CD4-positive, alpha-beta T cell treated with Interleukin-17A for 4 hours (primary cell): ENCODE results near the gene RASIP1.
"Not testable (repeated sequence)": the region's sequence is repeated elsewhere in the genome, so short reads cannot be mapped to it uniquely, and the experiment has no call there.

ENCODE experiments used
- DNase-seq: peaks from one replicate; pipeline ENCODE4 v3.0.0-alpha.2; 2020; ENCODE audit warnings: mixed read lengths

RASIP1 gene, protein sequence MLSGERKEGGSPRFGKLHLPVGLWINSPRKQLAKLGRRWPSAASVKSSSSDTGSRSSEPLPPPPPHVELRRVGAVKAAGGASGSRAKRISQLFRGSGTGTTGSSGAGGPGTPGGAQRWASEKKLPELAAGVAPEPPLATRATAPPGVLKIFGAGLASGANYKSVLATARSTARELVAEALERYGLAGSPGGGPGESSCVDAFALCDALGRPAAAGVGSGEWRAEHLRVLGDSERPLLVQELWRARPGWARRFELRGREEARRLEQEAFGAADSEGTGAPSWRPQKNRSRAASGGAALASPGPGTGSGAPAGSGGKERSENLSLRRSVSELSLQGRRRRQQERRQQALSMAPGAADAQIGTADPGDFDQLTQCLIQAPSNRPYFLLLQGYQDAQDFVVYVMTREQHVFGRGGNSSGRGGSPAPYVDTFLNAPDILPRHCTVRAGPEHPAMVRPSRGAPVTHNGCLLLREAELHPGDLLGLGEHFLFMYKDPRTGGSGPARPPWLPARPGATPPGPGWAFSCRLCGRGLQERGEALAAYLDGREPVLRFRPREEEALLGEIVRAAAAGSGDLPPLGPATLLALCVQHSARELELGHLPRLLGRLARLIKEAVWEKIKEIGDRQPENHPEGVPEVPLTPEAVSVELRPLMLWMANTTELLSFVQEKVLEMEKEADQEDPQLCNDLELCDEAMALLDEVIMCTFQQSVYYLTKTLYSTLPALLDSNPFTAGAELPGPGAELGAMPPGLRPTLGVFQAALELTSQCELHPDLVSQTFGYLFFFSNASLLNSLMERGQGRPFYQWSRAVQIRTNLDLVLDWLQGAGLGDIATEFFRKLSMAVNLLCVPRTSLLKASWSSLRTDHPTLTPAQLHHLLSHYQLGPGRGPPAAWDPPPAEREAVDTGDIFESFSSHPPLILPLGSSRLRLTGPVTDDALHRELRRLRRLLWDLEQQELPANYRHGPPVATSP

DNA sequence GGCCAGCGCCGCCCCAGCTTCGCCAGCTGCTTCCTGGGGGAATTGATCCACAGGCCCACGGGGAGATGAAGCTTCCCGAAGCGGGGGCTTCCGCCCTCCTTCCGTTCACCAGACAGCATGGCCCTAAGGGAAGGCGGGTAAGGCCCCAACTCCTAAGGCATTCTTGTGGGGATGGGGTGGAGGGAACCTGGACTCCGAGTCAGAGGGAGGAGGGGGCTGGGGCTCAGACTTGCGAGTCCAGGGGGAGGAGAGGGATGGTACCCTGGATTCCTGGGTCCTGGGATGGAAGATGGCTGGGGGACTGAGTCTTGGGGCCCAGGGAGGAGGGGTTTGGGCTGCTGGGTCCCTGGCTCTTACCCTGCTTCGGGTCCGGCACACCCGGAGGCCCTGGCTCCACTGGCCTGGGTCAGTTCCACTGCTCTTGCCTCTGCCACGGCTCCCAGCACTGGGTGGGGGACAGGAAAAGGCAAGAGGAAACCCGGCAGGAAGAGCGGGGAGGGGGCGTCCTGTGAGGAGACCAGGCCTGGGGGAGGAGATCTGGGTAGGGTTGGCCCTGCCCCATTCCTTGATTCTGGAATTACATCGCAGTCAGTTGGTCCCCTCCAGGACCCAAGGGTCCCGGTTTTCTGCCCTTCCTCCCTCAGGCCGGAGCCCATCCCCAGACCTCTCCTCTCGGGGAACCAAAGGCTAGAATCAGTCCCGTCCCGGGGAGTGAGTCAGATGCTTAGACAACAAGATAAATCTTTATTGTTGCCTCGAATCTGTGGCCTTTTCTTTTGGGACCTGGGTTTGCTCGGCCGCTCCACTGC, at the start of gene RASIP1:
Gene RASIP1, minus strand, starts transcription at position 447 of the 809 bp plus-strand sequence. Its CDS starts 328 bp downstream, at position 119.
- no peak for DNase-seq

DNA sequence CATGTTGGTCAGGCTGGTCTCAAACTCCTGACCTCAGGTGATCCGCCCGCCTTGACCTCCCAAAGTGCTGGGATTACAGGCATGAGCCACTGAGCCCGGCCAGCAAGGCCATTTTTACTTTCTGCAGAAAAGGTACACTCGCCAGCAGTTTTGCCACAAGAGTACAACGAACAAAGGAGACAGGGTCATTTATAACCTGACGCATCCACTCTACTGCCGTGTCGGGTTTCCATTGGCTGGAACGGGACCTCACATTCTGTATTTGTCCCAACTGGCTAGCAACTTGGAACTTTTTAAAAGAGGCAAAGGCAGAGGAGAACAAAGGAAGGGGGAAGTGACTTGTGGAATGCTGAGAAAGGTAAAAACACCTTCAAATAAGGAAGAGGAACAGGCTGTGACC, 46.9 kb upstream of the RASIP1 start:
- not testable (repeated sequence) for DNase-seq

DNA sequence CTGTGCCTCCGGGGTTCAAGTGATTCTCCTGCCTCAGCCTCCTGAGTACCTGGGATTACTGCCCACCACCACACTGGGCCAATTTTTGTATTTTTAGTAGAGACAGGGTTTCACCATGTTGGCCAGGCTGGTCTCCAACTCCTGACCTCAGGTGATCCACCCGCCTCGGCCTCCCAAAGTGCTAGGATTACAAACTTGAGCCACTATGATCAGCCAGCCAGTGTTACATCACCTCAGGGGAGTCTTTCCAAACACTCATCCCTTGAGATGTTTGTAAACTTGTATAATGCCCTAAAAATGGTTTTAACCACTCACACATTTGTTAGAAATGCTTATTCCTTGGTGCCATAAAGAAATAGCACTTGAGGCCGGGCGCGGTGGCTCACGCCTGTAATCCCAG, 46.0 kb upstream of the RASIP1 start:
- DNase-seq = not testable (repeated sequence)

DNA sequence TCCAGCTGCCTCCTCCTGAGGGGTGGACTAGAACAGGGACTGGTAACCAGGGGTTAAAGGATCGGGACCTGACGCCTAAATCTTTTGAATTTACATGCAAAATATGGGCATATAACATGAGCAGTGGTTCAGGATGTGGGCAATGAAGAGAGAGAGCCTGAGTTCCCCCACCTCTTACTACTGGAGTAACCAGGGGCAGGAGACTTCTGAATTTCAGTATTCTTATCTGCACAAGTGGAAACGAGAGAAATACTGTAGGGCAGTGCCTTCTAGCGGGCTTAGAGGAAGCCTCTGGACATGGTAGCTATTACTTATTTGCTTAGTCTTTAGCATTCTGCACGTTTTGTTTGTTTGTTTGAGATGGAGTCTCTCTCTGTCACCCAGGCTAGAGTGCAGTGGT, 44.1 kb upstream of the RASIP1 start:
- no peak for DNase-seq

DNA sequence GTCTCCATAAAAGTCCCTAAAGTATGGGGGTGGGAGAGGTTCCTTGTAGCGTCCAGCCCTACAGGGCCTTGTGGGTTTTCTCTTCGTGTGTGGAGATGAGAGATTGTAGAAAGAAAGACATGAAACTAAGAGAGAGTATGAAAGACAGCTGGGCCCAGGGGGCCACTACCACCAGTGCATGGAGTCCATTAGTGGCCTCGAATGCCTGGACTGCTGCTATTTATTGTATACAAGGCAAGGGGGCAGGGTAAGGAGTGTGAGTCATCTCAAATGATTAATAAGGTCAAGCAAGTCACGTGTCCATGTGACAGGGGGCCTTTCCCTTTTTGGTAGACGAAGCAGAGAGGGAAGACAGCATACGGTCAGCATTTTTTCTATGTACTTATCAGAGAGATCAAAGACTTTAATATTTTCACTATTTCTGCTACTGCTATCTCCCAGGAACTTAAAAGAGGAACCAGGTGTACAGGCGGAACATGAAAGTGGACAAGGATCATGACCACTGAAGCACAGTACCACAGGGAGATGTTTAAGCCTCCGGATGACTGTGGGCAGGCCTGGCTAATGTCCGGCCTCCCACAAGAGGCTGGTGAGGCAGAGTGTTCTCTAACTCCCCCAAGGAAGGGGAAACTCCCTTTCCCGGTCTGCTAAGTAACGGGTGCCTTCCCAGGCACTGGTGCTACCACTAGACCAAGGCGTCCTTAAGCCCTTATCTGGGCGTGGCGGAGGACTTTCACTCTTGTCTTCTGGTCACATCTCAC, 40.4 kb upstream of the RASIP1 start:
- DNase-seq = no peak

DNA sequence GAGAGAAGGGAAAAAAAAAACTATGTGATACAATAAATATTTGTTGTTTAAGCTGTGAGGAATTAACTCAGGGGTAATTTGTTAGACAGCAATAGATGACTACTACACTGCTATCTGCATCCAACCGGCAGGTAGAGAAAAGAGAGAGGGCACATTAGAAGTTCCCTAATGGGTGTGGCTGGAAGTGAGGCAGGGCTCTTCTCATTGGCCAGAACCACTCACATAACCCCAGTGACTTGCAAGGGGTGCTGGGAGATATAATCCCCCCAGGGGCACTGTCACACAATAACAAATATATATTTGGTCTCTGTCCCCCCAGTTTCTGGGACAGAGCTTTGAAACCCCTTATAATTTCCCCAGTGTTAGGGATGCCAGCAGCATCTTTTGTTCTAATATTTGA, 39.2 kb upstream of the RASIP1 start:
- no peak for DNase-seq

DNA sequence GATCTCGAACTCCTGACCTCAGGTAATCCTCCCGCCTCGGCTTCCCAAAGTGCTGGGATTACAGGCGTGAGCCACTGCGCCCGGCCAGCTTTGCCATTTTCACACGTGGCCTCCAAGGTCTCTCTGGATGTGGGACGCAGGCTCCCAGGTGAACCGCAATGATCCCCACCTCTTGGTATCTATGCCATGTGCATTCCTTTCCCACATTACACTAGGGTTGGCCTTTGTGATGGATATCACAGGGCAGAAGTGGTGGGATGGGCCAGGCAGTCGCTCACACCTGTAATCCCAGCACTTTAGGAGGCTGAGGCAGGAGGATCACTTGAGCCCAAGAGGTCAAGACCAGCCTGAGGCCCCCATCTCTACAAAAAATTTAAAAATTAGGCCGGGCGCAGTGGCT, 37.3 kb upstream of the RASIP1 start:
- no peak for DNase-seq

DNA sequence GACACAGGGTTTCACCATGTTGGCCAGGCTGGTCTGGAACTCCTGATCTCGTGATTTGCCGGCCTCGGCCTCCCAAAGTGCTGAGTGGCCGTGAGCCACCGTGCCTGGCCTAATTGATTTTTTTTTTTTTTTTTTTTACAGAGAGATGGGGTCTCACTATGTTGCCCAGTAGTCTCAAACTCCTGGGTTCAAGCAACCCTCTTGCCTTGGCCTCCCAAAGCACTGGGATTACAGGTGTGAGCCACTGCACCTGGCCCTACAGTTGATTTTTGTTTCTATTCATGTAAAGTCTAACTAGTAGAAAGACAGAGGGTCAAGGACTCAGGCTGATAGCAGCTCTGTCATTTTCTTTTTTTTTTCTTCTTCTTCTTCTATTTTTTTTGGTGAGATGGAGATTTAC, 36.7 kb upstream of the RASIP1 start:
- no peak for DNase-seq

DNA sequence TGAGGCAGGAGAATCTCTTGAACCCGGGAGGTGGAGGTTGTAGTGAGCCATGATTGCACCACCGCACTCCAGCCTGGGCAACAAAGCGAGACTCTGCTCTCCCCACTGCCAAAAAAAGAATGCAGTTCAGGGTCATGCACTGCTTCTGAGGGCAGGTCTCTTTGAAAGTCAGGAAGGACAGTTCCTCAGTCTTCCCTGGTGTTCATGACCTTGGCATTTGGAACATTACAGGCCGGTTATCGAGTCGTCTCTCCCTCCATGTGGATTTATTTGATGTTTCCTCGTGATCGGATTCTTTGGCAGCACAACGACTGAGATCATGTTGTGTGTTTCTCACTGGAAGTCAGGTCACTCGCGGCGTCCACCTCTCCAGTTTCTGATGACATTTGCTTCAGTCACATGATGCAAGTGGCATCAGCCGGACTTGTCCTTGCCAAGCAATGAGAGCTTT, 32.1 kb upstream of the RASIP1 start:
- DNase-seq = no peak

DNA sequence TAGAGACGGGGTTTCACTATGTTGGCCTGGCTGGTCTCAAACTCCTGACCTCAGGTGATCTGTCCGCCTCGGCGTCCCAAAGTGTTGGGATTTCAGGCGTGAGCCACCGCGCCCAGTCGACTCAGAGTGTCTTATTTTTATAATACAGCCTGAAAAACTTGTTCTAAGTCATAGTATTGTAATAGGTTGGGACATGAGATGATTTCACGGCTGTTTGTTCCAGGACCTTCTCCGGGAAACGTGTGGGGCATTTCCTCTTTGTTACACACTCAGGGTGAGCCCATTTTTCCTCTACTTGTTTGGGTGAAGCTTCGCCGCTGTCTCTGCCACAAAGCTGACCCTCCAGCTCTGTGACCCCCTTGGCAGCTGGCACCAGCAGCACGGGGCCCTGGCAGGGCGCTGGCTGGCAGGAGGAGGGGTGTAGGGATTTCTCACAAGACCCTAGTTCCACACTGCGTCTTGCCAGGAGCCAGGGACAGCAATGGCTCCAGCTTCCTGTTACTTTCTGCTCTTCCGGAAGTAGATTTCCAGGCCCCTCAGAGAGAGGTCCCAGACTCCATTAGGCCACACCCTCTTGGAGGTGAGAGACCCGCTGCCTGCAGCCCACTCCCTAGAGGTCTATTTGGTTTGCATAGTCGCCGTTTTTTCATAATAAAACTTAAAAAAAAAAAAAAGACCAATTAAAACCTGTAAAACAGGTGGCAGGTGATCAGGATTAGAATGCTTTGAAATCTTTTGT, 30.5 kb upstream of the RASIP1 start:
- no peak for DNase-seq

DNA sequence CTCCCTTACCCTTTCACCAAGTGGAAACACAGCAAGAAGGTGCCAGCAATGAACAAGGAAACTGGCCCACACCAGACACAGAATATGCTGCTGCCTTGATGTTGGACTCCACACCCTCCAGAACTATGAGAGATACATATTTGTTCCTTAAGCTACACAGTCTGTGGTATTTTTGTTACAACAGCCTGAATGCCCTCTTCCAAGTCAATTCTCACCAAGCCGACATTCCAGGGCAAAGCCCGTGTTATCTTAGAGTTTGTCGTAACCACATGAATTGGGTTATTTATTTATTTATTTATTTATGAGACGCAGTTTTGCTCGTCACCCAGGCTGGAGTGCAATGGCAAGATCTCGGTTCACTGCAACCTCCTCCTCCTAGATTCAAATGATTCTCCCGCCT, 29.9 kb upstream of the RASIP1 start:
- no peak for DNase-seq

DNA sequence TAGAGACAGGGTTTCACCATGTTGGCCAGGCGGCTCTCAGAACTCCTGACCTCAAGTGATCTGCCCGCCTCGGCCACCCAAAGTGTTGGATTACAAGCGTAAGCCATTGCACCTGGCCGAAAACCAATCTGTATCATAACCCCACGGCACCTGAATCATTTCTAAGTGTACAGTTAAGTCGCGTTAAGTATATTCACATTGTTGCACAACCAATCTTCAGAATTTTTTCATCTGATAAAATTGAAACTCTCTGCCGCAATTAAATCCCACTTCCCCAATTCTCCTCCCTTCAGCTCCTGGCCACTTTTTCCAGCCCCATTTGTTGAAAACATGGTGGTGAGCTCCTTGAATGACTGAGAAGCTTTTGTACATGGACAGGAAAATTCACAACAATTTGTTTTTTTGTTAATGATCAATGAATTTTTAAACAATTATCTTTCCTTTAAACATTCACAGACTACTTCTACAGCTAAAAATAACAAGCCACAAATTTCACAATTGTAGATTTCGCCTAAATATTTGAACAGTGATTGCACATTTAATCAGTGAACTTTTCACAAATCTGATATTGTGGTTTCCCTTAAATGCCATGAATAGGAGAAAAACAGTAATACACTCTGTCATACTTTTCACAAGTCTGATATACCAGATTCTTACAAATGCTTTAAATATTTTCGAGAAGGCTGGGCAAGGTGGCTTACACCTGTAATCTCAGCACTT, 28.7 kb upstream of the RASIP1 start:
- DNase-seq = no peak

DNA sequence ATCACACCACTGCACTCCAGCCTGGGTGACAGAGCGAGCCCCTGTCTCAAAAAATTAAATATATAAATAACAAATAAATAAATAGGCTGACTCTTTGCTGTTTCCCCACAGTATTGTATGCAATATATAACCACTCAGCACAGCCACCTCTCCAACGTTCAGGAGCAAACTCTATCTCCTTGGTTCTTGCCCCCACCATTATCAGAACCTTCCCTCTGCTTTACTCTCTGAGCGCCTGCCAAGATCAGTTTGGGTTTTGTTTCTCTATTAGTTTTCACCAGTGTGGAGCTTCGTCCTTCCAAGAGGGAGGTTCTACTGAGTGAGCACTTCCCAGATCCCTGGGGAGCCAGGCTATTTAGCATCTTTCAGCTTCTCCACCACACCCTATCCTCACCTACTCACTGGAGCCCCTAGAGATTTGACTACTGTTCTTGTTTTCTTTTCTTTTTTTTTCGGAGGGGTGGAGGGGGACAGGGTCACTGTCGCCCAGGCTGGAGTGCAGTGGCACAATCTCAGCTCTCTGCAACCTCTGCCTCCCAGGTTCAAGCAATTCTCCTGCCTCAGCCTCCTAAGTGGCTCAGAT, 27.9 kb upstream of the RASIP1 start:
- not testable (repeated sequence) for DNase-seq

DNA sequence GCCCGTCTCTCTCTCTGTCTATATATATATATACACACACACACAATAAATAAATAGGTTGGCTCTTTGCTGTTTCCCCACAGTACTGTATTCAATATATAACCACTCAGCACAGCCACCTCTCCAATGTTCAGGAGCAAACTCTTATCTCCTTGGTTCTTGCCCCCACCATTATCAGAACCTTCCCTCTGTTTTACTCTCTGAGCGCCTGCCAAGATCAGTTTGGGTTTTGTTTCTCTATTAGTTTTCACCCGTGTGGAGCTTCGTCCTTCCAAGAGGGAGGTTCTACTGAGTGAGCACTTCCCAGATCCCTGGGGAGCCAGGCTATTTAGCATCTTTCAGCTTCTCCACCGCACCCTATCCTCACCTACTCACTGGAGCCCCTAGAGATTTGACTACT, 25.4 kb upstream of the RASIP1 start:
- DNase-seq = not testable (repeated sequence)

DNA sequence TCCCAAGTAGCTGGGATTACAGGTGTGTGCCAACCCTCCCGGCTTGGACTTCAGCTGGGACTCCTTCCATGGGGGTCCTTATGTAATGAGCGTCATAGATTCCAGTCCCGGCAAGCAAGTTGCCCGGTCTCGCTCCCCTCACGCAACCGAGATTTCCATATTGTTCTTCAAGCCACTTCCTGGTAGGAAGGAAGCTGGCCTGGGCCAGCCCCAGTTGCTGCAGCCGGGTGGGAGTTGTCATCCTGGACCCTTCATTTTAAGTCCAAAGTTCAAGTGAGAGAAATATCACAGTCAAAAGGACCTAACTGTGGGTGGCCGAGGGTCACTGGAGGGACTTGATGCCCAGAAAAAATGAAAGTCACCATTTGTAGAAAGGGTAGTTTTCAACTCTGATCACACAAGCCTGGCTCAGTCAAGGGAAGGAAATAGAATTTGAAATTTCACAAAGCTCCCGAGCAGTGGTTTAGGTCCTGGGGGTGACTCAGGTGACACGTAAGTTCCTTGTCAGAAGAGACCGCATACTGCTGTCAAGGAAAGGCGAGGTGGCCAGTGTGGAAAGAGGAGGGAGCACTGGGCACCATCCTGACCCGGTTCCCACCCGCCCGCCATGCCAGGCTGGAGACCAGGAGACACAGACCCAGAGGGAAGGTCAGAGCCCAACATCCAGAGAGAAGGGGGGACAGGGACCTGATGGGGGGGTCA, 20.2 kb upstream of the RASIP1 start:
- no peak for DNase-seq

DNA sequence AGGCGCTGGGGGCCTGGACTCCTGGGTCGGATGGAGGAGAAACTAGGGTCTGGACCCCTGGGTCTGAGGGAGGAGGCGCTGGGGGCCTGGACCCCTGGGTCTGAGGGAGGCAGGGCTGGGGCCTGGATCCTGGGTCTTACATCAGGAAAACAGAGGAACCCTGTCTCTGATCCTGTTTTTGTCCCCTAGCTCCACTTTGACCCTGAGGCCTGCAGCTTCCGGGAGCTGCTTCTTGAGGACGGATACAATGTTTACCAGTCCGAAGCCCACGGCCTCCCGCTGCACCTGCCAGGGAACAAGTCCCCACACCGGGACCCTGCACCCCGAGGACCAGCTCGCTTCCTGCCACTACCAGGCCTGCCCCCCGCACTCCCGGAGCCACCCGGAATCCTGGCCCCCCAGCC, 17.3 kb upstream of the RASIP1 start:
- no peak for DNase-seq

DNA sequence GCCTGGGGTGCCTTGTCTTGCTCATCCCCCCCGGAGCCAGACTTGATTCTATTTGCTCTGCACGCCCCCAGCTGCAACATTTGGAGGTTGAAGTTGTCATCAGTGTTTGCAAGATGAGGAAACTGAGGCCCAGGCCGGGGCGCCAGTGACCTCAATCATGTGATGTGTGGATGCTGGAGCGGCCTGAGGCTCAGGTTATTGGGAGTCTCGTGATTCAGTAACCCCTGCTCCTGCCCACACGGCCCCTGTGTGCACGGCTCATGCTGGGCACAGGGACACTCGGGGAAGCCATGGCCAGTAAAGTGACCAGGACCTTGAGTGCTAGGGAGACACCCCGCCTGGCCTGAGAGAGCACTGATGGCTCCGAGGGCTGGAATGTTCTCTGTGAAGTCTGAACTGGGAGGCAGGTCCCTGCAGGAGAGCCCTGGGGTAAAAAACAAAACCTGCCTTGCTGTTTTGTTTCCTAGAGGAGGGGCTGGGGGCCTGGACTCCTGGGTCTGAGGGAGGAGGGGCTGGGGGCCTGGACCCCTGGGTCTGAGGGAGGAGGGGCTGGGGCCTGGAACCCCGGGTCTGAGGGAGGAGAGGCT, 16.8 kb upstream of the RASIP1 start:
- DNase-seq = no peak

DNA sequence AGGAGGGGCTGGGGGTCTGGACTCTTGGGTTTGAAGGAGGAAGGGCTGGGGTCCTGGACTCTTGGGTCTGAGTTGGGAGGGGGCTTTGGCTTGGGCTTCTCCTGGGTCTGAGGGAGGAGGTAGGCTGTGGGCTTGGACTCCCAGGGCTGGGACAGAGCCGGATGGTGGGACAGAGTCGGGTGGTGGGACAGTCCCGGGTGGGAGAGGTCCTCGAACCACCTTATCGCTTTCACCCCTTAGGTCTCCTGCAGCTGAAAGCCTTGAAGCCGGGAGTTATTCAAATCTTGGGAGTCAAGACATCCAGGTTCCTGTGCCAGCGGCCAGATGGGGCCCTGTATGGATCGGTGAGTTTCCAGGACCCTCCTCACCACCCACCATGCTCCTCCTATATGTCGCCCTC, 16.3 kb upstream of the RASIP1 start:
- no peak for DNase-seq

DNA sequence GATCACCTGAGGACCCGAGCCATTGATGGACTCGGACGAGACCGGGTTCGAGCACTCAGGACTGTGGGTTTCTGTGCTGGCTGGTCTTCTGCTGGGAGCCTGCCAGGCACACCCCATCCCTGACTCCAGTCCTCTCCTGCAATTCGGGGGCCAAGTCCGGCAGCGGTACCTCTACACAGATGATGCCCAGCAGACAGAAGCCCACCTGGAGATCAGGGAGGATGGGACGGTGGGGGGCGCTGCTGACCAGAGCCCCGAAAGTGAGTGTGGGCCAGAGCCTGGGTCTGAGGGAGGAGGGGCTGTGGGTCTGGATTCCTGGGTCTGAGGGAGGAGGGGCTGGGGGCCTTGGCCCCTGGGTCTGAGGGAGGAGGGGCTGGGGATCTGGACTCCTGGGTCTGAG, 15.8 kb upstream of the RASIP1 start:
- no peak for DNase-seq
